OCI-LY1 (cell line): ENCODE results near the gene TRAPPC4.

Experiments used
- CTCF ChIP-seq: fragments of 200-600 bp; sonication (generic), shearing (Covaris generic); IDR thresholded peaks from 2 replicates; pipeline ENCODE4 v1.5.1; 2017; ENCODE audit warnings: mild to moderate bottlenecking, antibody characterized with exemption, low read length, moderate library complexity, mixed read lengths
- EZH2 ChIP-seq: fragments of 200-600 bp; sonication (generic), shearing (Covaris generic); IDR thresholded peaks from 2 replicates; pipeline ENCODE4 v1.8.0; 2017; ENCODE audit warnings: borderline replicate concordance, mixed run types, mild to moderate bottlenecking, antibody characterized with exemption, low read length, moderate library complexity, mixed read lengths

GRCh38 chr11:119052163-119052814, 33.7 kb downstream of the TRAPPC4 start:
- TF ChIP-seq EZH2 (no peak), CTCF (no peak)
